Urinary bladder (tissue), 4 donors: ENCODE data around the gene HABP4. TPM values are rescaled to one million over a fixed set of nuclear protein-coding genes. Genes with fewer than 3 reads are reported as not detected.

Experiments
- DNase-seq: peaks from one replicate; pipeline ENCODE4 v3.0.0-alpha.2; 2015; ENCODE audit errors: extremely low spot score
- H3K27ac ChIP-seq: one replicate; pipeline ENCODE4 v1.5.1; 2013; ENCODE audit warnings: low read depth, mild to moderate bottlenecking, moderate library complexity
- H3K36me3 ChIP-seq: one replicate; pipeline ENCODE4 v1.6.1; 2013; ENCODE audit warnings: mild to moderate bottlenecking, moderate library complexity; ENCODE audit not compliant: insufficient read depth
- H3K4me1 ChIP-seq: one replicate; pipeline ENCODE4 v1.6.1; 2013; ENCODE audit warnings: mild to moderate bottlenecking, moderate library complexity; ENCODE audit not compliant: insufficient read depth
- H3K4me3 ChIP-seq: one replicate; pipeline ENCODE4 v1.5.1; 2013; ENCODE audit warnings: low read depth, low read length
- WGBS: extraction: QIAGEN DNeasy Blood & Tissue Kit; methylation state at CpG from one replicate; pipeline ENCODE4 v1.1.7; 2013; 5-methylcytosine and 5-hydroxymethylcytosine counted together
- polyA plus RNA-seq: library from polyadenylated mRNA; stranded (reverse); fragments of 200-250 nt; gene quantifications from one replicate; pipeline ENCODE4 v1.2.3, GENCODE V29; 2013
- total RNA-seq: library from RNA; depleted of rRNA; stranded (reverse); fragments of >200 nt; gene quantifications from one replicate; pipeline ENCODE4 v1.2.3, GENCODE V29; 2014
- donor health status: healthy with polysubstance abuse.
- donor health status: healthy.

Gene HABP4
- total and polyA plus RNA-seq, 2 donors = 6.6 to 17.8 TPM

GRCh38 chr9:96476013-96476412 lies 26.0 kb downstream of the HABP4 start:
- Histone ChIP-seq H3K27ac (no peak overlapping the region), H3K4me3 (no peak overlapping the region), H3K4me1 (no peaks in the 10 kb centered on the region), H3K36me3 (peaks cover 2% of the 10 kb centered on the region)
- WGBS = 94% methylated on average over 4 of the region's 4 CpGs
- no peak for DNase-seq

- peaks cover under 1% of the 10 kb centered on the region for H3K36me3 ChIP-seq
- 78% methylated on average over 5 of the region's 5 CpGs for WGBS
- no peaks in the 10 kb centered on the region for H3K4me1 ChIP-seq
- DNase-seq = no peak
- H3K27ac ChIP-seq = no peak overlapping the region
- H3K4me3 ChIP-seq = no peak overlapping the region
Observed at GRCh38 chr9:96476591-96476990, 26.6 kb downstream of the HABP4 start.

DNA sequence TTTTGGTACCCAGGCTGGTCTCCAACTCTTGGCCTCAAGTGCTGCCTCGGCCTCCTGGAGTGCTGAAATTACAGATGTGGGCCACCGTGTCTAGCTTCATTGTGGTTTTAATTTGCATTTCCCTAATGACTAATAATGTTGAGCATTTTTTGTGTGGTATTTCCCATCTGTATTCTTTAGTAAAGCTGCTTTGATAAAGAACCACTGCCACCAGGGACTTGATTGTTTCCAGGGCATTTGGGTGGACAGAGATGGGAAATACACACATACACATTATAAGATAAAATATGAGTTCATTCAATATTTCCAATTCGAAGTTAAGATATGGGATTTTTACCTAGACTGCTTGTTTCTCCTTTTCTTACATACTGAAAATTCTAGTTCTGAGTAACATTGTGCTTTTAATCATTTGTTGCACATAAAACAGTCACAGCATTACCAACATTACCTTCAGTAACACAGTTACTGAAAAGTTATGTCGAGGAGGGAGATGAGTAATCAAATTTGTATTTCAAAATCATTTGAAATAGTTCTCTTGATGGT lies 28.9 kb downstream of the HABP4 start:
- no peak overlapping the region for H3K27ac ChIP-seq
- 80% methylated on average over 4 of the region's 4 CpGs for WGBS

GRCh38 chr9:96480736-96481135 lies 30.8 kb downstream of the HABP4 start:
- DNase-seq = no peak
- no peaks in the 10 kb centered on the region for H3K4me1 ChIP-seq
- 97% methylated on average over 3 of the region's 3 CpGs for WGBS
- H3K4me3 ChIP-seq = no peak overlapping the region
- H3K27ac ChIP-seq = no peak overlapping the region
- H3K36me3 ChIP-seq = no peaks in the 10 kb centered on the region

More for the DNA sequence above, 28.9 kb downstream of the HABP4 start:
- H3K4me3 ChIP-seq = no peak overlapping the region
- no peak for DNase-seq
- no peaks in the 10 kb centered on the region for H3K36me3 ChIP-seq
- no peaks in the 10 kb centered on the region for H3K4me1 ChIP-seq

GRCh38 chr9:96482476-96482875 lies 32.5 kb downstream of the HABP4 start:
- H3K4me3 ChIP-seq = no peak overlapping the region
- no peak overlapping the region for H3K27ac ChIP-seq
- no peak for DNase-seq
- no peaks in the 10 kb centered on the region for H3K36me3 ChIP-seq
- no peaks in the 10 kb centered on the region for H3K4me1 ChIP-seq
- WGBS = 92% methylated on average over 2 of the region's 2 CpGs

- H3K36me3 ChIP-seq = no peaks in the 10 kb centered on the region
- WGBS = 94% methylated on average over 4 of the region's 4 CpGs
- H3K4me1 ChIP-seq = no peaks in the 10 kb centered on the region
- no peak overlapping the region for H3K27ac ChIP-seq
- no peak for DNase-seq
- H3K4me3 ChIP-seq = no peak overlapping the region
Observed at GRCh38 chr9:96483197-96483596, 33.2 kb downstream of the HABP4 start.

- no peak overlapping the region for H3K27ac ChIP-seq
- H3K4me1 ChIP-seq = no peaks in the 10 kb centered on the region
- no peak for DNase-seq
- H3K4me3 ChIP-seq = no peak overlapping the region
- no peaks in the 10 kb centered on the region for H3K36me3 ChIP-seq
- WGBS = 43% methylated on average over 3 of the region's 3 CpGs
Observed at GRCh38 chr9:96483733-96484390, 33.9 kb downstream of the HABP4 start.

GRCh38 chr9:96484521-96484931 lies 34.6 kb downstream of the HABP4 start:
- Histone ChIP-seq H3K4me1 (no peaks in the 10 kb centered on the region), H3K36me3 (no peaks in the 10 kb centered on the region), H3K27ac (no peak overlapping the region), H3K4me3 (no peak overlapping the region)
- 93% methylated on average over 4 of the region's 4 CpGs for WGBS
- no peak for DNase-seq

DNA sequence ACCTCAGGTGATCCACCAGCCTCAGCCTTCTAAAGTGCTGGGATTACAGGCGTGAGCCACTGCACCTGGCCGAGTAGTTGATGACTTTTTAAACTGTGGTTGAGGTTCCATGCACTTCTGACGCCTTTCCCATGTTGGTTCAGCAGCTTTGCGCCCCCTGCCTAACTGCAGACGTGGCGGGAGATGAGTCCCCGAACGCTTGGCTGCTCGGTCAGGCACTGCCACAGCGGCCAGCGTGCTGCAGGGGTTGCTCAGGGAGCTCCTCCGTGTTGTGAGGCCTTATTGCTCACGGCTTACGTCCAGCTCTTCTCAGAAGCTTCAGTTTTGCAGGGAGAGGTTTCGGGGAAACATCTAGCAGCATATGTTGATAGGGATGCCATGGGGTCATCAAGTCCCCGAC lies 35.3 kb downstream of the HABP4 start:
- Histone ChIP-seq H3K36me3 (no peaks in the 10 kb centered on the region), H3K4me3 (no peak overlapping the region), H3K27ac (no peak overlapping the region), H3K4me1 (no peaks in the 10 kb centered on the region)
- no peak for DNase-seq
- 96% methylated on average over 16 of the region's 16 CpGs for WGBS

- DNase-seq = no peak
- no peak overlapping the region for H3K27ac ChIP-seq
- 14% methylated on average over 7 of the region's 7 CpGs for WGBS
- H3K4me1 ChIP-seq = no peaks in the 10 kb centered on the region
- H3K36me3 ChIP-seq = no peaks in the 10 kb centered on the region
- no peak overlapping the region for H3K4me3 ChIP-seq
Observed at GRCh38 chr9:96486386-96487028, 36.5 kb downstream of the HABP4 start.

- DNase-seq = no peak
- Histone ChIP-seq H3K27ac (no peak overlapping the region), H3K4me3 (no peak overlapping the region), H3K4me1 (no peaks in the 10 kb centered on the region), H3K36me3 (no peaks in the 10 kb centered on the region)
- WGBS = 36% methylated on average over 1 of the region's 1 CpG
Observed at GRCh38 chr9:96487029-96487396, 37.0 kb downstream of the HABP4 start.

- 69% methylated on average over 10 of the region's 10 CpGs for WGBS
- no peaks in the 10 kb centered on the region for H3K4me1 ChIP-seq
- H3K27ac ChIP-seq = no peak overlapping the region
- H3K36me3 ChIP-seq = no peaks in the 10 kb centered on the region
- no peak for DNase-seq
- no peak overlapping the region for H3K4me3 ChIP-seq
Observed at GRCh38 chr9:96487949-96488348, 38.0 kb downstream of the HABP4 start.

- Histone ChIP-seq H3K4me3 (no peak overlapping the region), H3K4me1 (no peaks in the 10 kb centered on the region), H3K36me3 (no peaks in the 10 kb centered on the region), H3K27ac (no peak overlapping the region)
- DNase-seq = no peak
- WGBS = 92% methylated on average over 12 of the region's 12 CpGs
Observed at GRCh38 chr9:96489482-96489979, 39.6 kb downstream of the HABP4 start.

DNA sequence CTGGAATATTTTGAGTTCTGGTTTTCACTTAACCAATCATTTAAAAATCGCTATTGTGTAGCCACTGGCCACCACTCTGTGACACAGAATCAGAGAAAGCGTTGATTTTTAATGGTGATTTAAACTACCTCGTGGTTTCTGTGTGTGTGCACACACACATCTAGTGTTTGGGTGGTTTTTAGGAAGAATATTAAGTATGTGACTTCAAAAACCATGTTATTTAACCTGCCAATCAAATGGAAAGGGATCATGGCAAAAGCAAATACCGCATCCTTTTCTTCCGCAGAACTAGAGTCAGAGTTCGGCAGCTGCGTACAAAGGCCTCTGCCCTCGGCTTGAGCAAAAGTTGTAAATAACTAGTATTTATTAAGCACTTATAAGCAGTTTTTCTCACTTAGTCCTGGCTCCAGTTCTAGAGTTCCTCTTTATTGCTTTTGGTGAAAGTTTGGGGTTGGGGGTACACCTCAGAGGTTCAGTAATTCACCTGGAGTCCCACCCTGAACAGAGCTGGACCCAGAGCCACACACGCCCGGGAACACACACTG lies 40.6 kb downstream of the HABP4 start:
- no peak for DNase-seq
- 95% methylated on average over 10 of the region's 10 CpGs for WGBS
- no peaks in the 10 kb centered on the region for H3K36me3 ChIP-seq
- no peak overlapping the region for H3K27ac ChIP-seq
- no peak overlapping the region for H3K4me3 ChIP-seq
- H3K4me1 ChIP-seq = no peaks in the 10 kb centered on the region
